OCI-LY7 (cell line): Measurements from ENCODE around the gene SLC30A3. TPM values are rescaled to one million over a fixed set of nuclear protein-coding genes. Genes with fewer than 3 reads are reported as not detected.
A peak's percentile ranks its signal among the peaks of the same experiment; 100 is the strongest.
"Not testable (repeated sequence)": the region's sequence is repeated elsewhere in the genome, so short reads cannot be mapped to it uniquely, and the experiment has no call there.

ENCODE experiments used
- BruUV-seq: library from RNA; stranded (reverse); fragments of 400-500 nt; replicated peaks from 2 replicates; lab custom pipeline; 2021; lab: Mats Ljungman, UMichigan
- CTCF ChIA-PET: fragments of 300-600 bp; sonication (Branson Sonifier 250); formaldehyde crosslinking; loops from one replicate; lab custom pipeline; 2022; ENCODE audit warnings: antibody characterized with exemption; ENCODE audit not compliant: unreplicated experiment; lab: Charles Lee
- POLR2A ChIA-PET: fragments of 300-600 bp; sonication (Branson Sonifier 250); formaldehyde crosslinking; loops from one replicate; lab custom pipeline; 2022; ENCODE audit warnings: antibody characterized with exemption; lab: Charles Lee
- DNase-seq: peaks from one replicate; pipeline ENCODE4 v3.0.0-alpha.2; 2015; ENCODE audit warnings: low spot score
- H2AFZ ChIP-seq: fragments of 200-600 bp; sonication (generic), shearing (Covaris generic); 2 replicates; pipeline ENCODE4 v1.6.1; 2014; ENCODE audit warnings: mild to moderate bottlenecking, antibody characterized with exemption, low read length, moderate library complexity
- H3K27ac ChIP-seq: fragments of 200-600 bp; sonication (generic); 2 replicates; pipeline ENCODE4 v1.5.1; 2014; ENCODE audit warnings: mixed run types, low read depth, mild to moderate bottlenecking, moderate library complexity, low read length, inconsistent platforms; ENCODE audit not compliant: poor library complexity, severe bottlenecking
- H3K36me3 ChIP-seq: fragments of 200-600 bp; sonication (generic); 2 replicates; pipeline ENCODE4 v1.6.1; 2014; ENCODE audit warnings: mild to moderate bottlenecking, antibody characterized with exemption, low read length, moderate library complexity, mixed read lengths; ENCODE audit not compliant: insufficient read depth
- H3K4me1 ChIP-seq: fragments of 200-600 bp; sonication (generic); 2 replicates; pipeline ENCODE4 v1.5.1; 2014; ENCODE audit warnings: mild to moderate bottlenecking, low read length; ENCODE audit not compliant: insufficient read depth, poor library complexity, severe bottlenecking
- H3K4me2 ChIP-seq: fragments of 200-600 bp; sonication (generic); 2 replicates; pipeline ENCODE4 v1.6.1; 2014; ENCODE audit warnings: mild to moderate bottlenecking, low read length
- H3K4me3 ChIP-seq: fragments of 200-600 bp; sonication (generic); 2 replicates; pipeline ENCODE4 v1.5.1; 2014; ENCODE audit warnings: mild to moderate bottlenecking, low read depth, low read length; ENCODE audit not compliant: poor library complexity, severe bottlenecking
- H3K79me2 ChIP-seq: fragments of 200-600 bp; sonication (generic); 2 replicates; pipeline ENCODE4 v1.6.1; 2016; ENCODE audit warnings: low read depth, mild to moderate bottlenecking, low read length, moderate library complexity, mixed read lengths; ENCODE audit not compliant: insufficient read depth
- H3K9me2 ChIP-seq: fragments of 200-600 bp; sonication (generic); 2 replicates; pipeline ENCODE4 v1.6.1; 2016; ENCODE audit warnings: mild to moderate bottlenecking, low read length, mixed read lengths; ENCODE audit not compliant: insufficient read depth
- H3K9me3 ChIP-seq: fragments of 200-600 bp; sonication (generic); 2 replicates; pipeline ENCODE4 v1.6.1; 2014; ENCODE audit warnings: mild to moderate bottlenecking, mixed run types, low read length, mixed read lengths
- H4K20me1 ChIP-seq: fragments of 200-600 bp; sonication (generic); 2 replicates; pipeline ENCODE4 v1.6.1; 2014; ENCODE audit warnings: mild to moderate bottlenecking, antibody characterized with exemption, low read length, moderate library complexity, mixed read lengths; ENCODE audit not compliant: insufficient read depth
- EZH2phosphoT487 ChIP-seq: fragments of 200-600 bp; sonication (generic); IDR thresholded peaks from 2 replicates; pipeline ENCODE4 v1.6.1; 2018; ENCODE audit warnings: low read depth, borderline replicate concordance, mild to moderate bottlenecking, mixed run types, antibody characterized with exemption, low read length, moderate library complexity, mixed read lengths
- intact Hi-C: fragments of 100-400 bp; cut with micrococcal nuclease; formaldehyde crosslinking; loops from one replicate; pipeline ENCODE4 v1.10.0; 2022; ENCODE audit not compliant: unreplicated experiment
- total RNA-seq, 2 experiments: library from RNA; depleted of rRNA in 1 of 2; stranded (reverse); fragments of >200 nt in 1 of 2; shearing (Covaris generic) in 1 of 2; gene quantifications; 2 replicates each; pipeline ENCODE4 v1.2.3, GENCODE V29; 2014 to 2022
- TF ChIP-seq, protein P1 (sequence below): fragments of 200-600 bp; sonication (generic); conservative IDR thresholded peaks from 2 replicates; pipeline ENCODE4 v1.5.1; 2014; ENCODE audit warnings: mild to moderate bottlenecking, antibody characterized with exemption, low read length, moderate library complexity, mixed read lengths

The SLC30A3 gene
- total RNA-seq, 2 experiments from 2014 or later: 23.3 to 71.6 TPM

DNA sequence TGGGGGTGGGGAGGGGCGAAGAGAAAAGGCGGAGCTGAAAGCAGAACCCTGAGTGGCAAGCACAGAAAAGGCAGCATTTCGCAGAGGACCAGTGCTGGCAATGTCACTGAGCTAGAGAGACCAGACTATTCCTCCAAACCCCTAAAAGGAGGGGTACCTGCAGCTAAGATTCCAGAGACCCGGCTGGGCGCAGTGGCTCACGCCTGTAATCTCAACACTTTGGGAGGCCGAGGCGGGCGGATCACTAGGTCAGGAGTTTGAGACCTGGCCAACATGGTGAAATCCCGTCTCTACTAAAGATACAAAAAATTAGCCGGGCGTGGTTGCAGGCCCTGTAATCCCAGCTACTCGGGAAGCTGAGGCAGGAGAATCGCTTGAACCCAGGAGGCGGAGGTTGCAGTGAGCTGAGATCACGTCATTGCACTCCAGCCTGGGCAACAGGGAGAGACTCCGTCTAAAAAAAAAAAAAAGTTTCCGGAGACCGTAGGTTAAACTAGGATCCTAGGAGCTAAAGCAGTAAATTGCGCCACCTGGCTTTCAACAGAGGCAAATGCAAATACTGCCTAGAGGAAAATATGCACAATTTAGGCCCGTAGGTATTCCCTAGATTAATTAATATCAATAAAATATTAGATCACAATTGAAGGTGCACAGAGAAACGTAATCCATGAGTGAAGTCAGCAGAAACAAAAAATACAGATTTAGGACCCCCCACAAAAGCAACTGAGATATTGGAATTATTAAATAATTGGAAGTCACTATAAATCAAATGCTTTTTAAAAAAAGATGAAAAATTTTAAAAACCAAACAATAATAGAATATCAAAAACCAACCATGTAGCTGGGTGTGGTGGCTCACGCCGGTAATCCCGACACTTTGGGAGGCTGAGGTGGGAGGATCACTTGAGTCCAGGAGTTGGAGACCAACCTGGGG, 40.5 kb upstream of the SLC30A3 start:
- Histone ChIP-seq H3K4me1 (peaks cover 14% of the 10 kb centered on the region), H3K27ac (peak overlapping the region; percentile 43), H3K9me2 (no peaks in the 10 kb centered on the region), H2AFZ (peak overlapping the region; percentile 91), H3K79me2 (no peaks in the 10 kb centered on the region), H3K36me3 (no peaks in the 10 kb centered on the region), H4K20me1 (no peaks in the 10 kb centered on the region), H3K4me2 (peak overlapping the region; percentile 81), H3K4me3 (peak overlapping the region; percentile 61), H3K9me3 (no peaks in the 10 kb centered on the region)
- POLR2A ChIA-PET: interaction anchor here (0.6 to 3.5 kb wide), 10 partner anchors 11 to 215 kb away, joined by 3 to 46 read pairs (median 4); no protein-coding TSS in a partner anchor
- TF ChIP-seq, protein P1, sequence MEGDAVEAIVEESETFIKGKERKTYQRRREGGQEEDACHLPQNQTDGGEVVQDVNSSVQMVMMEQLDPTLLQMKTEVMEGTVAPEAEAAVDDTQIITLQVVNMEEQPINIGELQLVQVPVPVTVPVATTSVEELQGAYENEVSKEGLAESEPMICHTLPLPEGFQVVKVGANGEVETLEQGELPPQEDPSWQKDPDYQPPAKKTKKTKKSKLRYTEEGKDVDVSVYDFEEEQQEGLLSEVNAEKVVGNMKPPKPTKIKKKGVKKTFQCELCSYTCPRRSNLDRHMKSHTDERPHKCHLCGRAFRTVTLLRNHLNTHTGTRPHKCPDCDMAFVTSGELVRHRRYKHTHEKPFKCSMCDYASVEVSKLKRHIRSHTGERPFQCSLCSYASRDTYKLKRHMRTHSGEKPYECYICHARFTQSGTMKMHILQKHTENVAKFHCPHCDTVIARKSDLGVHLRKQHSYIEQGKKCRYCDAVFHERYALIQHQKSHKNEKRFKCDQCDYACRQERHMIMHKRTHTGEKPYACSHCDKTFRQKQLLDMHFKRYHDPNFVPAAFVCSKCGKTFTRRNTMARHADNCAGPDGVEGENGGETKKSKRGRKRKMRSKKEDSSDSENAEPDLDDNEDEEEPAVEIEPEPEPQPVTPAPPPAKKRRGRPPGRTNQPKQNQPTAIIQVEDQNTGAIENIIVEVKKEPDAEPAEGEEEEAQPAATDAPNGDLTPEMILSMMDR: peak; percentile 92
- TF ChIP-seq EZH2phosphoT487: no peak
- BruUV-seq: no TSS peak
- CTCF ChIA-PET: interaction anchor here (0.6 to 1.8 kb wide), 11 partner anchors 11 to 287 kb away, joined by 3 to 18 read pairs (median 3); partner anchors contain the start of genes KHK and SLC30A3
- peak; percentile 90 for DNase-seq
- intact Hi-C loops: loop anchor here (1.0 to 5.0 kb wide), 4 partner anchors 53 to 205 kb away; no protein-coding TSS in a partner anchor

DNA sequence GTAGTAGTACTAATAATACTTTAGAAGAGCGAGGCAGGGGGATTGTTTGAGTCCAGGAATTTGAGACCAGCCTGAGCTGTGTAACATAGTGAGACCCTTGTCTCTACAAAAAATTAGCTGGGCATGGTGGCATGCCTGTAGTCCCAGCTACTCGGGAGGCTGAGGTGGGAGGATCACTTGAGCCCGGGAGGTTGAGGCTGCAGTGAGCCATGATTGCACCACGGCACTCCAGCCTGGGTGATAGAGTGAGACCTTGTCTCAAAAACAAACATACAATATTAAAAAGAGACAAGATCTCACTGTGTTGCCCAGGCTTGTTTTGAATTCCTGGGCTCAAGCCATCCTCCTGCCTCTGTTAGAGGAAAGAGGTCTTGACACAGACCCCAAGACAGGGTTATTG, 37.8 kb upstream of the SLC30A3 start:
- H4K20me1 ChIP-seq, DNase-seq, H2AFZ ChIP-seq, BruUV-seq, H3K4me3 ChIP-seq, H3K9me2 ChIP-seq, H3K27ac ChIP-seq, CTCF ChIA-PET, H3K4me2 ChIP-seq, H3K9me3 ChIP-seq, H3K79me2 ChIP-seq, H3K36me3 ChIP-seq: not testable (repeated sequence)
- intact Hi-C loops: loop anchor here (5.0 kb wide), 1 partner anchor 188 kb away; no protein-coding TSS in a partner anchor
- peaks cover 14% of the 10 kb centered on the region for H3K4me1 ChIP-seq
- POLR2A ChIA-PET: interaction anchor here (0.6 to 3.5 kb wide), 3 partner anchors 9 to 33 kb away, joined by 3 to 46 read pairs (median 3); no protein-coding TSS in a partner anchor

DNA sequence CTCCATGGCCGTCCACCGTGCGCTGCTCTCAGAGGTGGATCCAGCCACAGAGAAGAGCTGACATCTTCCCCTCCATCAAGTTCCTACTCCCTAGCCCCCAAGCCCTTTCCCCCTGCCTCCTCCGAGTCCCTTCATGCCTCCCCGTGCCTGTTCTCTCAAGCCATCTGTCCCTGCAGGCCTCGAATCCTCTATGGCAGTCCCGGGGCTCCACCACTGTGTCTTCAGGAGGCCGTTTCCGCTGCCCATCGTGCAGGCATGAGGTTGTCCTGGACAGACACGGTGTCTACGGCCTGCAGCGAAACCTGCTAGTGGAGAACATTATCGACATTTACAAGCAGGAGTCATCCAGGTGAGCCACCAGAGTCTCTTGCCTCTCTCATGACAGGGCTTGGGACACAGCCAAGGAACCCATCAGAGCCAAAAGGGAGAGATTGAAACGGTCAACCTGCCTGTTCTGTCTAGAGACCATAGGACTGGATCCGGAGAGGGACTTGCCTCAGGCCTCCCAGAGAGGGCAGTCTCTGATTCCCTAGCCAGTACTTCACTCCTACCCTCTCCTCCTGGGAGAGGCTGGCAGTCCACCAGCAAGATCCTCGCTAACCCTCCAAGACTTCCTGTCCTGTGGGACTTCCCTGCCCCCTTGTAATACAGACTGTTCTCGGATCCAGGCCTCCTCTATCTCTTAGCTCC, 35.7 kb upstream of the SLC30A3 start:
- no peaks in the 10 kb centered on the region for H3K79me2 ChIP-seq
- H3K4me3 ChIP-seq: no peak overlapping the region
- H3K9me2 ChIP-seq: no peaks in the 10 kb centered on the region
- no peak for TF ChIP-seq EZH2phosphoT487
- TF ChIP-seq, protein P1: no peak
- DNase-seq: no peak
- no peak overlapping the region for H3K4me2 ChIP-seq
- ChIA-PET POLR2A (no interaction called here), CTCF (interaction anchor here (1.4 kb wide), 1 partner anchor 199 kb away, joined by 4 read pairs; no protein-coding TSS in a partner anchor)
- BruUV-seq: no TSS peak
- no peak overlapping the region for H2AFZ ChIP-seq
- no peaks in the 10 kb centered on the region for H3K36me3 ChIP-seq
- H3K4me1 ChIP-seq: peaks cover 17% of the 10 kb centered on the region
- intact Hi-C loops: no loop called here
- H3K27ac ChIP-seq: no peak overlapping the region
- H3K9me3 ChIP-seq: no peaks in the 10 kb centered on the region
- H4K20me1 ChIP-seq: no peaks in the 10 kb centered on the region
